HG03354 (cell line): ENCODE results near the gene SH3RF2.

ENCODE experiments used
- ATAC-seq: cut with Tn5 transposase; IDR thresholded peaks from one replicate; pipeline ENCODE4 v1.9.1; 2021; ENCODE audit warnings: mild to moderate bottlenecking; ENCODE audit not compliant: unreplicated experiment, poor library complexity, severe bottlenecking

SH3RF2 gene

DNA sequence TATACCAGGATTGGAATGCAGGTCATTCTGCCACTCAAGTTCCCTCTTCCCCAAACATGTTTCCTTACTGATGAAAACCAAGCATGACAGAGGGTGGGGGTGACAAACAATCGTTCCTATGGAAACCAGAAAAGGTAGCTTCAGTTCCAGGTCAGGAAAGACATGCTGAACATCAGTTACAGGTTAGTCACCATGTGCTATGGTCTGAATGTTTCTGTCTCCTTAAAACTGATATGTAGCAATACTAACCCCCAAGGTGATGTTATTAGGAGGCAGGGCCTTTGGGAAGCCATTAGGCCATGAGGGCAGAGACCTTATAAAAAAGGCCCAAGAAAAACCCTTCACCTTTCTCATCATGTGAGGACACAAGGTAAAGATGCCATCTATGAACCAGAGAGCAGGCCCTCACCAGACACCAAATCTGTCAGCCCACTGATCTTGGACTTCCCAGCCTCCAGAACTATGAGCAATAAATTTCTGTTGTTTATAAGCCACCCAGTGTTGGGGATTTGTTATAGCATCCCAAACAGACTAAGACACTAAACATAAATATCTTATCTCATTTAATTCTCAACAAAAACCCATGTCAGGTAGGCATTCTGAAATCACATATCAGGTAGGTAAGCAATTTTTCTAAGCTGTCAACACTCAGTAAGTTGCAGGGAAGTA lies 15.7 kb upstream of the SH3RF2 start:
- ATAC-seq: no peak

DNA sequence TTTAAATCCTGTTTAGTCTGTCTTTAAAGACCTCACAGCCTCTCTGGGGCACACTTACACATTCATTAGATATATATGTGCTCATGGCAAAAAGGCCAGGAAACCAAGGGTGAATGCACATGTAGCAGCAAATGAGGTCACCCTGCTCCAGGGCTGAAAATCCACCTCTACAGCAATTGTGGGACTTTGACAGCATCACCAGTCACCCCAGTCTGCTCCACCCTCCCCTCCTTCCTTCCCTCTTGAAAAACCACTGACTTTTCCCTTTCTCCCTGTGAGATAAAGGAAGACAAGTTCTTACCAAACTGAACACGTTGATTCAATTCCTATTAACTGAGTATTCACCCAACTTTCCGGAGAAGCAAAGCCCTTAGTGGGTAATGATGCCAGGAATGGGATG lies 15.2 kb upstream of the SH3RF2 start:
- ATAC-seq: no peak

DNA sequence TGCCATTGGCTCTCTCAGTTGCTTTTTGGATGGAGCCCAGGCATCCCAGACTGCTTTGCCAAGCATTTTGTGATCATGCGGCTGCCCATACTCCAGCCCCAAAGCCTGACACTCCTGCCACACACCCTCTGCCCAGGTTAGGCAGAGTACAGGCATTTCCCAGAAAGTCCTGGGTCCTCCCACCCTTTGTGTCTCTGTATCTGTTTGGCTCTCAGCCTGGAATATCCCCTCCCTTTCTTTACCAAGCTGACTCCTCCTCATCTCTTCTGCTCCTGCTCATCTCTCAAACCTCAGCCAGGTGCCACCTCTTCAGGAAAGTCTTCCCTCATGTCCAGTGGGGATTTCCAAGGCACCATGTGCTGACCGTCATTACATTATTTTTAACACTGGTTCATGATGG lies 14.3 kb upstream of the SH3RF2 start:
- no peak for ATAC-seq

DNA sequence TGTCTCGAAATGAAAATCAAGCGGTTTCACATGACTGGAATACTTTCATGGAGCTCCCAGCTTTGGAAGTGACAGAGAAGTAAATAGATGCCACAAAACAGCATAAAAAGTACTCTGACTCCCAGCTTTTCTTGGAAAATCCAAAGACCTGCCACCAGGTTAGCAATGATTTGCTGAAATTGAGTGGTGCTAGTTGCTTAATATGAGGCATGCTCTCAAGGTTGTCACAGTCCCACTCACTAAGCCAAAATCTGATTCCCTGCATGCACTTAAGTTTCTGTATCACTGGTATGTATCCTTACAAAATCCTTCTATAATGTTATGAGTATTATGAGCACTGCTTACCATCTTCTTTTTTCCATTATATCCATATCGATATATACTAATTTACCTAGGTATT lies 13.0 kb upstream of the SH3RF2 start:
- no peak for ATAC-seq

DNA sequence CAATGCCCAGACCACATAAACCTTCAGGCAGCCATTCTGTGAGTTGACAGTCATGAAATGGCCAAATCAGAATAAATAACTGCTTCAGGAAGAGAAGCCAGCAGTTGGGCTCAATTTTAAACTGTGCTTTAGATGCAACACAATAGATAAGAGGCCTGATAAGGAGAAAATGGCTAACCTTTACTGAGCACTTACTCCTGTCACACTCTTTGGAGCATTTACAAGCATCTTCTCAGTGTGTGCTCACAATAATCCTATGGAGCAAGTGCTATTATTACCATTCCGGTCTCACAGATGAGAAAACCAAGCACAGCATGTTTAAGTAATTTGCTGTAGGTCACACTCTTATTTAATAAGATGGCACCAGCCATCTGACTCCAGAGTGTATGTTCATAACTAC lies 11.5 kb upstream of the SH3RF2 start:
- no peak for ATAC-seq

DNA sequence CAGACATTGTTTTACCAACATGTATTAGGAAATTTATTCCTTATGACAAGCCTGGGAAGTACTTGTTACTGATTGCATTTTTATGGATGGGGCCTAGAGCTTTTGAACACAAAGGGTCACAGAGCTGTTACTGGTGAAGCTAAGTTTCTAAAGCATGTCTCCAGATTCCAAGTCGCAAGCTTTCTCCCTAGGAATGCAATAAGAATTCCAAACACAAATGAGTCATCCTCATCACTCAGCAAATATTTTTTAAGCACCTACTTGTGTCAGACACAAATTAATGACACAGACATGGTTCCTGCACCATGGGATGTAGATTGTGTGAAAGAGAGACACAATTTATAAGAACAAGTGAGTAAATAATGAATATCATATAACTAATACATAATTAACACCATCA lies 11.0 kb upstream of the SH3RF2 start:
- no peak for ATAC-seq

DNA sequence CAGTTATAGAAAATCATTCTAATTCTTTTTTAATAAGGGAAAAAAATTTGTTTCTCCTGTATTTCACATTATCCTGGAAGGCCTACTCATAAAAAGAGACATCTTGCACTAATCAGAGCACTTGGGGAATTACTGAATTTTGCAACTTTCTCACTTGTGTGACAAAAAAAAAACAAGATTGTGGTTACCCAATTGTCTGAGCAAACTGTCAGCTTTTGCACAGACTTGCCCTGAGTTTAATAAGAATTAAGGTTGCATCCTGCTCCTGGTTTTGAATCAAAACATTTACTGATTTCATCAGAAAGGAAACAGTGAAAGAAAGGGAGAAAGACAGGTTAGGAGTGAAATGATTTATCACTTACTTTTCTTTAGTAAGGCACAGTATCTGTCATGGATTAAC lies 10.6 kb upstream of the SH3RF2 start:
- ATAC-seq: no peak

DNA sequence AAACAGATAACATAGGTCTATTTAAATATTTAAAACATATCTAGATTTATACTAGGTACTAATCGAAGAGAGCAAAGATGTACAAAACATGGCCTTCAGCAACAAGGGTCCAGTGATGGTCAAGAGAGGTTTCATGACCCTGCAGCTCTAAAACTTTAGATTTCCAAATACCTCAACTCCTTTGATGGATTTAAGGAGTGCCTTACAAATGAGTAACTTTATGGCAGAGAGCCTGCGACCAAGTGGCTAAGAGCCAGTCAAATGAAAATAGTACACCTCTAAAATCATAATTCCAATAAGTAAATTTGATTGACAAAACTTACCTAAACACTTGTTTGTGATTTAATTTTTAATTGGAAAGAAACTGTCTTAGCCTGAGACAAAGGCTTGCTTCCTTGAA lies 4.7 kb upstream of the SH3RF2 start:
- no peak for ATAC-seq

DNA sequence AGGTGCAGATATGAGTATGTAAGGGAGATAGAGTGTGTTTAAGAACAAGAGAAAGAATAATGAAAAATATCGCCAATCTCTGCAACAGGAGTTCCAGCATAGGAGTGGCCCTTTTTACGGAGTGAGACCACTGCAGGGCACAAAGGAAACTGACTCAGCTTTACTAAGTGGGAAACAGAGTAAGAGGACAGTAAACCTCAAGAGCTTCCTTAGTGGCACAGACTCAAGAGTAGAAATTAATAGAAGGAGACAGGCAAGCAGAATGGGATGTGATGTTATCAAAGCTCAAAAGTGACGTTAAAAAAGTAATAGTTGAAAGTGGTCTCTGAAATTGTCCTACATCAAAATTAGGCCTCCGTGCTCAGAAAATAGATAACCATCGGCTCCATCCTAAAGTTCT lies 2.1 kb upstream of the SH3RF2 start:
- no peak for ATAC-seq

DNA sequence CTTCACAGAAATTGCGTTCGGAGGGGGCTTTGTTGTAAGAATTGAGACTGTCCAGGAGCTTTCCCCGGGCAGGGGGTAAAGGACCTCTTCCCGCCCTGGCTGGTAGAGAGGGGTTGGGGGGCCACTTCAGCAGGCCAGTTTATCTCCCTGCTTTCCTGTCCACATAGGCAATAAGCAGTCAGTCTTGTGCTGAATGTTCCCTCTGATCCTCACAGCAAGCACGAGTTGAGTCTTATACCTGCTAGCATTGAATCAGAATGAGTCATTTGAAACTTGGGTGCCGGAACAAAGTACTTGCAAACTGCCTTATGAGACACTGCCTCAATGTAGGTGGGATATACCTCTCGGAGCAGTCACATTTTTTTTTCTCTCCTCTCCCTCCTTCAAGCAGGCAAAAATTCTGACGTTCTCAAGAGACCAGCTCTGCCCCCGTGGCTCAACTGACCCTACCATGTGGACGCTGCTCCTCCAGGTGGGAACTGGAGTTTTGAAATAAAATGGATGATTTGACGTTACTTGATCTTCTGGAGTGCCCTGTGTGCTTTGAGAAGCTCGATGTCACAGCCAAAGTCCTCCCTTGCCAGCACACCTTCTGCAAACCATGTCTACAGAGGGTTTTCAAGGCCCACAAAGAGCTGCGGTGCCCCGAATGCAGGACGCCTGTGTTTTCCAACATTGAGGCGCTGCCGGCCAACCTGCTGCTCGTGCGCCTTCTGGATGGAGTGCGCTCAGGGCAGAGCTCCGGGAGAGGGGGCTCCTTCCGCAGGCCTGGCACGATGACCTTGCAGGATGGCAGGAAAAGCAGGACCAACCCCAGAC lies 1.3 kb downstream of the SH3RF2 start:
- ATAC-seq: no peak

DNA sequence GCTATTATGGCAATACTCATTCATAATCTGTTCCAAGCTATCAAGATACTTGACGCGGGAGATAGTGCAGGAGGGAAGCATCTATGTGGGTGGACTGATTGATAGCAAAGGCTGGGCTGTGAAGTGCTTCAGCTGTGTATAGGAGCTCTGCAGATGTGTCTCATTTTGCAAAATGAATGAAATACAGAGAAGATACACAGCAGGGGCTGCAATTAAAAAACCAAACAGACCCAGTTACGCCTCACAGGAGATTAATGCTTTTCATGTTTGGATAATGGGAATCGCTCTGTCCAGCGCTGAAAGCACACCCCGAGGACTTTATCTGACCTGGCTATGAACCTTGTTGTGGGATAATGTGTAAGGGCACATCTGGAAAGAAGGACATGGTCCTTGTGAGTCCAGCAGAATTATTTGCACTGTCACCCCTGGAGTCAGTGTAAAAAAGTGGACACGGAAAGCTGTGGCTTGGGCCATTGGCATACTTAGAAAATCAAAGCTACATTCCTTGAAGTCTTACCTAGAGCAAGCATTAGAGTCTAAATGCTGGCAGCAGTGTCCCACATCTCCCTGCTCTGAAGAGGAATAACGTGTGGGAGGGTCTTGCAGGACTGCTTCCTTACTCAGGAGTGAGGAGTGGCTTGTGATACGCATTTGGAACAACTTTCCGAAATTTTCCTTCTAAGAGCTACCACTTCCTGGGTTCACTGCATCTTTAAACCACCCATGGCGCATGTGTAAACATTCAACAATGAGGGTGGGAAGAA lies 2.6 kb downstream of the SH3RF2 start:
- no peak for ATAC-seq

DNA sequence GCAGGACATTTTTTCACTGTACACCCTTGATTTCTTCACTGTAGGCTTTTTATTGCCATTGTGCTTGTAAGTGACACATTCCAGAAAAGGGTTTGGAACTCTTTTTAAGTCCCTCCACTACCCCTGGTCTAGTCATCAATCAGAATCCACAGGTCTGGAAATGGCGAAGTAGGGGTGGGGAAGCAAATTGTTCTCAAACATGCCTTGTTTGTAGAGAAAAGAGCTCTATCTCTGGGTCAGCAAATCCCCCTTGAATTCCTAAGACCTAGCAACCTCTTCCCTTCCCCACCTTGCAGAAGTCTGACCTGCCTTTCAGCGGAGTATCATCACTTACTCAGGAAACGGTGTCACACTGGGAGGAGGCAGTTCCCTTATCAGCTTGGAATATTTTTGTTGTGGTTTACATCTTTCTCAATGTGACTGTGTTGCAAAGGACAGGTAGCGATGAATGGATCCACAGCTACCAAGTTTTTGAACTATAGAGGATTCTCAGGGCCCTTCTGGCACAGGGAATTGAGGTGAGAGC lies 3.2 kb downstream of the SH3RF2 start:
- no peak for ATAC-seq

DNA sequence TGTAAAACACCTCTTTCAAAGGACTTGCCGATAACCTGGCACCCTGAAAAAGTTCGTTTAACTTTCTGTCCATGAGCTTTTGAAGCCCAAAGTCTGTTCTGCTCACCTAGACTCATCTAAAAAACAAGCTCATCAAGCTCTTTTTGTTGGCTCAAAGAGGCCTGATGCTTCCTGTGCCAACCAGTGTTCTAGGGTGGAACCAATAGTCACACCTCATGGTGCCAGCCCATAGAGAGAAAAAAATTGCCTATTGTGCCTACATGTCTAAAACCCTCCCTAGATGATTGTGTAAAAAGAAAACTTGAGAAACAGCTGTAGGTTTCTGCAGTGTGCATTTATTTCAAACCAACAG lies 4.7 kb downstream of the SH3RF2 start:
- ATAC-seq: no peak

DNA sequence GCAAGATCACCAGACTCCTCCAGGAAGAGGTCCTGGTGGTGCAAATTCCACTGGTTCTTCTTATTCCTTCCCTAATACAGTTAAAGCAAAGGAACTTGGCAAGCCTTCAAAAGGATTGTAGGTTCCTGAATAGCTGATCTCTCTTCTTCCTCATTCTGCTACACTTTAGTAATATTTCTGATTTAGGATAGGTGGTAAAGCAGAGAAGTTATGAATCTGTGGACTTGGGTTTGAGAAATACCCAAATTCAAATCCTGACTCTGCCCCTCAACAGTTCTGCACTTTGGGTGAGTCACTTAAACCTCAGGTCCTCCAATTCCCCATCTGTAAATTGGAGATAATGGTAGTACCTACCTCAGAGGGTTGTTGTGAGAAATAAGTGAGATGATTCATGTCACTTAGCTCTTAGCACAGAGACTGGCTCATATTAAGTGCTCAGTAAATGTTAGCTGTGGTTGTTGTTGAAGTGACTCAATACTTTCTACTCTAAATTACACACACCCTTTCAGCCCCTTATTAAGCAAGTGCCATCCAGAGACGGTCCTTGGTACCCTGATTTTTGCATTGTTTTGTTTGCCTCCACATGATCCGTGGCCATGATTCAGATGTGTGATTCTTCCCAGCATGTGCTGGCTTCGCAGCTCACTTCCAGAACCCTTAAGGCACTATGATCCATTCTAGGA lies 5.2 kb downstream of the SH3RF2 start:
- ATAC-seq: no peak

DNA sequence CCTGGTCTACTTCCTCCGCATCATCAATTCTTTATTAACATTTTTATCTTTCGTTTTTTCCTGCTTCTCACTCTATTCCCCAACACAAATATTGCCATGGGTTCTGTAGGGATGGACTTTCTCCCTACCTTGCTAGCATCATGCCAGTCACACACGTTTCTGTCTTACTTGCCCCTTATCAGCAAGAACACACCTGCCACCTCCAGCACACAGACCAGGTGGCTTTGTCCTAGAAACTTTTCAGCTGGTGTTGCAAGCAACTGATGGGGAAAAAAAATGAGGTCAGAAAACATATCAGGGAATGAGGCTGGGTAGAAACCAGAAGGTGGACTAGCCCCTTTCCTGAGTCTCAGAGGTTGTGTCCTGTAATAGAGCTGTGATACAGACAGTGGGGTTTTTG lies 5.8 kb downstream of the SH3RF2 start:
- ATAC-seq: no peak

DNA sequence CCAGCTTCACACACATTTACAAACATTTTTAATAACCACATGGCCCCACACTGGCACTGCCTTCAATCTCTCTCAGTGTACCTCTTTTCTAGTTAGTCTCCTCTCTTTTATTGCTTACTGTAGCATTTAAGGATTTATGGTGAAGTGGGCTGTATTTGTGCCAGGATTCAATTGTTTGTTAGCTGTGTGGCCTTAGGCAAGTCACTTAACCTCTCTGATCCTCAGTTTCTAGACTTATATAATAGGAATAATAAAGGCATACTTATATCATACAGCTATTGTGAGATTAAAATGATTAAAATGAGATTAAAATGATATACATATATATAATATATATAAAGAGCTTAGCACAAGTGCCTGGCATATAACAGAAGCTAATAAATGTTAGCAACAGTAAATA lies 6.4 kb downstream of the SH3RF2 start:
- no peak for ATAC-seq

DNA sequence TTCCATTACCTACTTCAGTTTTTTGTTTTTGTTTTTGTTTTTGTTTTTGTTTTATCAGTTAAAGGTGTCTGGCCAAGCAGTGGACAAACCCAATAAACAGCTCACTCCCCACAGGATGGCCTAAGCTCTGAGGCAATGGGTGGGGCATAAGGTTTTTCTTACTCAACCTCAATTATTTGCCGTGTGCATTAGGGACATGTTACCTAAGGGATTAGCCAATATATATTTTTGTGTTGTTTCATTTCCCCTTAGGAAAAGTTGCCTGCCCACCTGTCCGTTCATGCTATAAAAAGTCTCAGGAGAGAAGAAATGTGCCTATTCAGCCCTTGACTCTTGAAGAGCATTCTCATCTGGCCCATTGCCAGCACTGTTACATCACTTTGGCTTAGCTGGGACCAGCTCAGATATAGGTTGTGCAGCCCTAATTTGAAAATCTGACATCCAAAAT lies 7.3 kb downstream of the SH3RF2 start:
- no peak for ATAC-seq

DNA sequence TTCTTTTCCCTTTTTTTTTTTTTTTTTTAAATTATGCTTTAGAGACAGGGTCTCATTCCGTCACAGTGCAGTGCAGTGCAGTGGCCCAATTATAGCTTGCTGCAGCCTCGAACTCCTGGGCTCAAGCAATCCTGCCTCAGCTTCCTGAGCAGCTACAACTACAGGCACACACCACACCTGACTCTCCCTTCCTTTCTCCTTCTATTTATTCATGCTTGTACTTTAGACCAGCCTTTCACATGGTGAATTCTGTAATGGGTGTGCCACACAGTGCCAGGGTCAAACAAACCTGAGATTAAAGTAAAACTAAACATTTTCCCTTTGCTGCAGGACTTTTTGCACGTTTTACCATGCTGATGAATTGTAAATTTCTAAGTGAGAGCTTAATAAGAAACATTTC lies 8.0 kb downstream of the SH3RF2 start:
- ATAC-seq: no peak

DNA sequence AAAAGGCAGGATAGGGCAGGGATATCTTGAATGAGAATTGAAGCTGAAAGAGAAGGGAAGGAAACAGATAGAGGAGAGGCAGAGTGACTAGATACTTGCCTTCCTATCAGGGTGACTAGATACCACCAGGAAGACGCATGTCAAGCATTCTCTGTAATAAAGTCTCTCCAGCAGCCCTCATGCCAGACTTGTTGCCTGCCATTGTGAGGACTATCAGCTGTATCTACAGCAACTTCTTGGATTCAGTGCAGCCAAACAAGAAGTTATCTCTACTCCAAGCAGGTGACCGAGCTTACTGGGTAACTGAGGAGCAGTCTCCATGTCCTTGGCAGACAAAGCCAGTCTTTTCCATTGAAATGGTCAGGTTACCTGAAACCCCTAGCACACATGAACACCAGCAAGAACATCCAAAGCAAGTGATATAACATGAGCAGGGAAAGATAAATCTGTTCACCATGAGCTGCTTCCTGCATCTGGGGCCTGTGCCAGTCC lies 9.3 kb downstream of the SH3RF2 start:
- no peak for ATAC-seq
